Vagina (tissue), 2 donors: ENCODE results near the gene FAM3A. TPM values are rescaled to one million over a fixed set of nuclear protein-coding genes. Genes with fewer than 3 reads are reported as not detected.

Experiments
- DNase-seq, 2 donors: peaks; one replicate each; pipeline ENCODE4 v3.0.0-alpha.2; 2017; ENCODE audit errors: extremely low spot score in 2 of 2
- H3K27ac ChIP-seq: fragments of 200-600 bp; sonication (generic); one replicate; pipeline ENCODE4 v1.5.1; 2019
- H3K27me3 ChIP-seq: fragments of 200-600 bp; sonication (generic); one replicate; pipeline ENCODE4 v1.5.1; 2019
- H3K36me3 ChIP-seq, 2 donors: fragments of 200-600 bp; sonication (generic); one replicate each; pipeline ENCODE4 v1.5.1; 2017 to 2019
- H3K4me1 ChIP-seq: fragments of 200-600 bp; sonication (generic); one replicate; pipeline ENCODE4 v1.5.1; 2019
- H3K4me3 ChIP-seq, 2 donors: fragments of 200-600 bp; sonication (generic); 1 replicate in 1 of 2; 2 replicates in 1 of 2; pipeline ENCODE4 v1.5.1; 2016 to 2019
- H3K9me3 ChIP-seq: fragments of 200-600 bp; sonication (generic); one replicate; pipeline ENCODE4 v1.5.1; 2019
- CTCF ChIP-seq, 3 experiments: fragments of 450-650 bp in 2 of 3; fragments of 200-600 bp in 1 of 3; sonication (generic) in 1 of 3; IDR thresholded peaks; one replicate each; pipeline ENCODE4 v1.5.1; 2017 to 2019; ENCODE audit warnings: antibody characterized with exemption in 3 of 3, mild to moderate bottlenecking in 2 of 3, moderate library complexity in 2 of 3
- POLR2A ChIP-seq, 2 donors: fragments of 450-650 bp; IDR thresholded peaks; one replicate each; pipeline ENCODE4 v1.6.1; 2017; ENCODE audit warnings: antibody characterized with exemption in 2 of 2, mild to moderate bottlenecking in 2 of 2, moderate library complexity in 2 of 2
- POLR2AphosphoS5 ChIP-seq, 2 donors: sonication (generic); formaldehyde crosslinking; IDR thresholded peaks; one replicate each; pipeline ENCODE4 v1.9.0; 2017; ENCODE audit warnings: antibody characterized with exemption in 2 of 2, mild to moderate bottlenecking in 2 of 2, low read depth in 1 of 2; ENCODE audit not compliant: insufficient read depth in 1 of 2
- intact Hi-C: fragments of 100-400 bp; cut with DNase I; formaldehyde crosslinking; loops from one replicate; pipeline ENCODE4 v1.15.1; 2023
- total RNA-seq: library from RNA; depleted of rRNA; stranded (reverse); fragments of >200 nt; gene quantifications from one replicate; pipeline ENCODE4 v1.2.3, GENCODE V29; 2016

FAM3A gene
- total RNA-seq, 1 donor from 2014 or later = 59.9 TPM

- H3K9me3 ChIP-seq = no peaks in the 10 kb centered on the region
- TF ChIP-seq CTCF (IDR thresholded peaks at IDR 0.05) (no peak), POLR2AphosphoS5 (IDR thresholded peaks at IDR 0.05; ENCODE audit: insufficient read depth in 1 of 2, low read depth in 1 of 2) (peak; percentile 45 to 87), POLR2A (IDR thresholded peaks at IDR 0.05) (peak in 1 of 2 donors; percentile 82)
- DNase-seq = peak in 1 of 2 donors; percentile 96
- H3K4me1 ChIP-seq = peaks cover 17% of the 10 kb centered on the region
- peaks cover 0 to 4% of the 10 kb centered on the region in 2 donors for H3K36me3 ChIP-seq
- H3K27ac ChIP-seq = peak within 1 kb of the TSS; percentile 90
- intact Hi-C loops = no loop called here
- peak within 1 kb of the TSS; percentile 59 to 72 for H3K4me3 ChIP-seq
- no peaks in the 10 kb centered on the region for H3K27me3 ChIP-seq
These were observed 25.5 kb downstream of the FAM3A start, which contains the start of gene SLC10A3 for GRCh38 chrX:154490414-154491083. Gene SLC10A3 (minus strand): TSS chrX:154490629. CDS start chrX:154488940, 1,689 bp downstream.

GRCh38 chrX:154490021-154490413 is 26.0 kb downstream of the FAM3A start:
- no peak for DNase-seq
- H3K27me3 ChIP-seq = no peaks in the 10 kb centered on the region

DNA sequence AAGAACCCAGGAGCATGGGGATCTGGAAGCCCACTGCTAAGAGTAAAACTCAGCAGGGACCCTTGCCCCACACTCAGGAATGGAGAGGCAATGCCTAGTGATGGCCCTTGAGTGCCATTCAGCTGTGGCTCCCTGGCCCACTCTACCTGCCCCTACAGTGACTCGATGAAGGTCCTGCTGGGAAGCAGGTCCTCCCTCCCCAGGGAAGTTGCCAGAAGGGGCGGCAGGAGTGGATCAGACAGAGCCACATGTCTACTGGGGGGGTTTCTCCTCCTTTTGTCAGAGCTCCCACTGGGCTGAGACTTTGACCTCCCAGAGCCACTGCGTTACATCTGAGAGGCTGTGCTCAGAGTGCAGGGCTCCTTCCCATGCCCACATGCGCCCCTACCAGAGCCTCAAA is 26.9 kb downstream of the FAM3A start:
- Histone ChIP-seq H3K36me3 (peaks cover 0 to 4% of the 10 kb centered on the region in 2 donors), H3K9me3 (no peaks in the 10 kb centered on the region), H3K4me3 (peak overlapping the region; percentile 59 to 72), H3K27me3 (no peaks in the 10 kb centered on the region), H3K27ac (peak overlapping the region; percentile 90), H3K4me1 (peaks cover 29% of the 10 kb centered on the region)
- intact Hi-C loops = no loop called here
- TF ChIP-seq POLR2A (IDR thresholded peaks at IDR 0.05) (no peak), CTCF (IDR thresholded peaks at IDR 0.05) (no peak), POLR2AphosphoS5 (IDR thresholded peaks at IDR 0.05; ENCODE audit: insufficient read depth in 1 of 2, low read depth in 1 of 2) (no peak)
- no peak for DNase-seq

More at GRCh38 chrX:154490021-154490413, 26.0 kb downstream of the FAM3A start:
- no peak for TF ChIP-seq CTCF (IDR thresholded peaks at IDR 0.05)
- TF ChIP-seq POLR2AphosphoS5 (IDR thresholded peaks at IDR 0.05; ENCODE audit: insufficient read depth in 1 of 2, low read depth in 1 of 2) = no peak
- TF ChIP-seq POLR2A (IDR thresholded peaks at IDR 0.05) = no peak
- Histone ChIP-seq H3K36me3 (peaks cover 0 to 4% of the 10 kb centered on the region in 2 donors), H3K4me1 (peaks cover 23% of the 10 kb centered on the region), H3K9me3 (no peaks in the 10 kb centered on the region), H3K27ac (peak overlapping the region; percentile 90), H3K4me3 (peak overlapping the region; percentile 59 to 72)
- intact Hi-C loops = no loop called here

DNA sequence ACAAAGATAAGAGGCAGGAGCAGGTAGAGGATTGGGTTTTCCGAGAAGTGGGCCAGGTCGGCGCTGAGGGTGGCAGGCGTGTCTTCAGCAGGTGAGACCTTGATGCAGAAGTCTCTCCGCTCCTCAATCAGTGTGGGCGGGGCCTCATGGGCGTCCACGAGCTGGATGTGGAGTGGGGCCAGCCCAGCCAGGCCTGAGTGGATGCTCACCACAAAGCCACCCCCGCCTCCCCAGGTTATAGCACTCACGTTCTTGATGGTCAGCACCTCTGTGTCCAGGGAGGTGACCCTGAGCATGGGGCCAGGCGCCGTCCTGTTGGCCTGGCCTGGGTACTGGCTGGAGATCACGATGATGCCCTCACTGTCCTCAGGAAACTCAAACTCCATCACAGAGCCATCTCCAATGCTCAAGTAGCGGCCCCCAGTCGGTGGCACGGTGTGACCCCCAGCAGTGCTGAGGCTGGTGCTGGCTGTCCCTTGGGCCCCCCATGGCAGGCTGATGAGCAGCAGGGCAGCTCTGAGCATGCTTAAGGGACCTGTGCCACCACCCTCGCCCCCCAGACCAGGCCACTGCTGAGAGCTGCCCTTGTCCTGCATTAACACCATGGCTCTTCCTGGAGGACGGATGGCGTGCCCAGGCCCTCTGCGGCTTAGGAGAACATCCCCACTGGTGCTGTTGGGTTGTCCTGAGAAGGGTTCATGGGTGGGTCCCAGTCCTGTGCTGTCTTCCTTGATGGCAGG is 27.5 kb downstream of the FAM3A start:
- H3K36me3 ChIP-seq = peaks cover 0 to 4% of the 10 kb centered on the region in 2 donors
- H3K27ac ChIP-seq = no peak overlapping the region
- no peaks in the 10 kb centered on the region for H3K27me3 ChIP-seq
- no peaks in the 10 kb centered on the region for H3K9me3 ChIP-seq
- DNase-seq = no peak
- intact Hi-C loops = no loop called here
- TF ChIP-seq POLR2A (IDR thresholded peaks at IDR 0.05) (no peak), CTCF (IDR thresholded peaks at IDR 0.05) (no peak), POLR2AphosphoS5 (IDR thresholded peaks at IDR 0.05; ENCODE audit: insufficient read depth in 1 of 2, low read depth in 1 of 2) (no peak)
- H3K4me1 ChIP-seq = peaks cover 29% of the 10 kb centered on the region
- H3K4me3 ChIP-seq = no peak overlapping the region
